Measurements from ENCODE around the gene GPR31.

GPR31 gene

DNA sequence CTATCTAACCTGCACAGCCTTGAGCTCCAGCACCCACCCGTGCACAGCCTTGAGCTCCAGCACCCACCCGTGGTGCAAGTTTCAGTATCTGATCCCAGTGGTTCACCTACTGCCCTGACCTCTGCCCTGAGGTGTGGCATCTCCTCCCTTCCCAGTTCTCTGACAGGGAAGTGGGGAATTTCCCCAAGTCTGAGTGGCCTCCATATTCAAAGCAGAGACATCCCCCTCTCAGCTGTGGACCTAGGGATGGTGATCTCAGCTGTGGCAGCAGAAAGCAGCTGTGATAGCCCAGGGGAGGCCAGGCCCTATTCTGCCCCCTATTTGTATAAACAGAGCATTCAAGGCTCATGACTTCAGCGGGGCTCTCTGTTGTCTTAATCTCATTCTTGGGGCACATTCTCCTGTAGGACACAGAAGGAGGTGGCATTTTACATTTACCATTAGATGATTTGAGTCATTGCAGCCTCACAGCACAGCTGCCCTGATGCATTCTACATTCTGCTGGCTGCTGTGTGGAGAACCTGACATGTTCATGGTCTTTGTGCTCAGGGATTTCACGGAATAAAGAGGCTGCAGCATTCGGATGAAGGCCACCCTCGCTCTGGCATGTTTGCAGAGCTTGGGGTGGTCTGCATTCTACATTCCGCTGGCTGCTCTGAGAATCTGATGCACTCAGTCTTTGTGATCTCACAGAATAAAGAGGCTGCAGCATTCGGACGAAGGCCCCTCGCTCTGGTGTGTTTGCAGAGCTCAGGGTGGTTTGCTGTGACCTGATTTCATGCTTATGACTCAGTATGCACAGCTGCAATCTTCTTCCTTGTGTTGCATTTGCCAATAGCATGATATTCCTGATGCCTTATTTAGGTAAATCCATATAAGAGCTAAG lies 16.9 kb downstream of the GPR31 start:
- in situ Hi-C loops (cut with HindIII; ENCODE audit: low sequenced_read_pairs), result no loop called here

- in situ Hi-C loops (cut with HindIII; ENCODE audit: low sequenced_read_pairs), result no loop called here
Measured at GRCh38 chr6:167139761-167140160, 18.0 kb downstream of the GPR31 start.

GRCh38 chr6:167137881-167138280 lies 19.9 kb downstream of the GPR31 start:
- in situ Hi-C loops (cut with HindIII; ENCODE audit: low sequenced_read_pairs), result no loop called here

GRCh38 chr6:167137081-167137480 lies 20.7 kb downstream of the GPR31 start:
- in situ Hi-C loops (cut with HindIII; ENCODE audit: low sequenced_read_pairs), result no loop called here

DNA sequence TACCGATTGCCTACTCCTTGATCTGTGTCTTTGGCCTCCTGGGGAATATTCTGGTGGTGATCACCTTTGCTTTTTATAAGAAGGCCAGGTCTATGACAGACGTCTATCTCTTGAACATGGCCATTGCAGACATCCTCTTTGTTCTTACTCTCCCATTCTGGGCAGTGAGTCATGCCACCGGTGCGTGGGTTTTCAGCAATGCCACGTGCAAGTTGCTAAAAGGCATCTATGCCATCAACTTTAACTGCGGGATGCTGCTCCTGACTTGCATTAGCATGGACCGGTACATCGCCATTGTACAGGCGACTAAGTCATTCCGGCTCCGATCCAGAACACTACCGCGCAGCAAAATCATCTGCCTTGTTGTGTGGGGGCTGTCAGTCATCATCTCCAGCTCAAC lies 21.4 kb downstream of the GPR31 start:
- in situ Hi-C loops (cut with HindIII; ENCODE audit: low sequenced_read_pairs), result no loop called here

- in situ Hi-C loops (cut with HindIII; ENCODE audit: low sequenced_read_pairs), result no loop called here
Measured at GRCh38 chr6:167134448-167135328, 23.1 kb downstream of the GPR31 start.

GRCh38 chr6:167130712-167131684 lies 26.8 kb downstream of the GPR31 start:
- in situ Hi-C loops (cut with HindIII; ENCODE audit: low sequenced_read_pairs), result no loop called here

GRCh38 chr6:167130008-167130677 lies 27.6 kb downstream of the GPR31 start:
- in situ Hi-C loops (cut with HindIII; ENCODE audit: low sequenced_read_pairs), result no loop called here

DNA sequence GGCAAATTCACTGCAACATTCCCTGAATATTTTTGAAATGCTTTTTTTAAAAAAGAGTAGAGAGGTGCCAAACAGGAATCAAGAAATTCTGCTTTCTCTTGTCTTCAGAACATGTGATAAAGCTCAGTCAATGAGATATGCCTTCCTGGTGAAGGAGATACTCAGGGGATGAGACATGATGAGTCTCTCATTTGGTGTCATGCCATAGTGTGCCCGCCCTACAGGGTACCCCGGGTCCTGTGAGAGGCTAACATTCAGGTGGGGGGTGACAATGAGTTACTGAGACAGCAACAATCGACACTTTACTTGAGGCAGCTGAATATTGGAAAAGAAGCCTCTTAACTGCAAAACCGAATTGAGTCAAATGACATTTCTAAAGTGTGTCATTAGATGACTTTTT lies 28.2 kb downstream of the GPR31 start:
- in situ Hi-C loops (cut with HindIII; ENCODE audit: low sequenced_read_pairs), result no loop called here

- in situ Hi-C loops (cut with HindIII; ENCODE audit: low sequenced_read_pairs), result no loop called here
Measured at GRCh38 chr6:167129159-167129558, 28.6 kb downstream of the GPR31 start.

- in situ Hi-C loops (cut with HindIII; ENCODE audit: low sequenced_read_pairs), result no loop called here
Measured at GRCh38 chr6:167127785-167128531, 29.8 kb downstream of the GPR31 start.

- in situ Hi-C loops (cut with HindIII; ENCODE audit: low sequenced_read_pairs), result no loop called here
Measured at GRCh38 chr6:167125855-167126349, 31.9 kb downstream of the GPR31 start.

DNA sequence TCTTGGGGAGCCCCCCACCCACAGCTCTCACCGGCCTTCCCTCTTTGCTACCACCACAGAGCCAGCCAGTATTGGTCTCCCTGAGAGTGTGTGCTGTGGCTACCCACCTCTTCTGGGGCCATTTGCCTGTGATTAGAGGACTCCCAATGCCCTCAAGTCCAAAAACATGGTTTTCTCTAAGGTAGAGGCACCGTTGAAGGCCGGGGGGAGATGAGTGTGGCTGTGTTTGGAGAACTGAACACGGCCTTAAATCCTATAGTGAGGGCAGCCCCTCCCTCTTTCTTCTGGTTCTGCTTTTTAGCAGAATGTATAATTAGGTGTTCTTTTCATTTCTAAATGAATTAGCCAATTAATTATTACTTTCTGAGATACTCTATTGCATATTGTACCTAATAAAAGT lies 32.4 kb downstream of the GPR31 start:
- in situ Hi-C loops (cut with HindIII; ENCODE audit: low sequenced_read_pairs), result no loop called here

DNA sequence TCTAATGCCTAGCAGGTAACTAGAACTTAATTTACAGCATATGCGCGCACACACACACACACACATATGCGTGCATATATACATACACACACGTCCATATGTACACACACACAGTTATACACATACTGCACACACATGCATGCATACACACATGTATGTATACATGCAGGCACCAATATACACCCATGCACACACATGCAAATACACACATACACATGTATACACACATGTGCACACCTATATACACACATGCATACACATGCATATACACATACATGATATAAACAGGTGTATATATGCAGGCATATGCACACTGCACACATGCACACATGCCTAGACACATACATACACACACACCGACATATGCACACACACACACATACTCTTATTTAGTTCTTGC lies 33.0 kb downstream of the GPR31 start:
- in situ Hi-C loops (cut with HindIII; ENCODE audit: low sequenced_read_pairs), result no loop called here

GRCh38 chr6:167122827-167123657 lies 34.7 kb downstream of the GPR31 start, which contains the start of gene CCR6:
Gene CCR6, plus strand, starts transcription at chr6:167123096. Its CDS starts 13,039 bp downstream, at chr6:167136135.
- in situ Hi-C loops (cut with HindIII; ENCODE audit: low sequenced_read_pairs), result no loop called here

- in situ Hi-C loops (cut with HindIII; ENCODE audit: low sequenced_read_pairs), result no loop called here
Measured at GRCh38 chr6:167122041-167122826, 35.5 kb downstream of the GPR31 start.

DNA sequence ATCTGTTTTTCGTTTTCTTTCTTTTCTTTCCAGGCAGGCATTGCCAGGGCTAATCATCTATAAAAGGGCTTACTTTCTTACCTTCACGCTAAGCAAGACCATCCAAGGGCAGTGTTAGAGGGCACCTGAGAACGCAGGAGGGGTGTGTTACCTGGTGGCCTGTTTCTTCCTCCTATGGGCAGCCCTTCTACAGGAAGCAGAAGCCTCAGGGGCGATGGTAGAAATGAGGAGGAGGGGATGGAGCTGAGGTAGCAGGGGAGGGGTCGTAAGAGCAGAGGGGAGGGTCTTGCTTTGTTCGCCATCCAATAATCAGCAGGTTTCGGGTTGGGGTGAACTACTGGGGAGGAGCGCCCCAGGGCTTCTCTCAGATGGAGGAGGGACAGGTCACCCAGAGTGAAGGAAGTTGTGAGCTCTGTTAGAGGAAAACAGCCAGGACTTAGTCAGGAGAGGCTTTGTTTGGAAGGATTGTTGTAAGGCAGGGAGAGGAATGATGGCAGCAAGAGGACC lies 36.4 kb downstream of the GPR31 start:
- in situ Hi-C loops (cut with HindIII; ENCODE audit: low sequenced_read_pairs), result no loop called here
